ENCODE data around the gene PRKG1. TPM values are rescaled to one million over a fixed set of nuclear protein-coding genes. Genes with fewer than 3 reads are reported as not detected.
"Not testable (repeated sequence)": the region's sequence is repeated elsewhere in the genome, so short reads cannot be mapped to it uniquely, and the experiment has no call there.

Gene PRKG1
- total RNA-seq, 1 donor from 2014 or later: 50.2 TPM

DNA sequence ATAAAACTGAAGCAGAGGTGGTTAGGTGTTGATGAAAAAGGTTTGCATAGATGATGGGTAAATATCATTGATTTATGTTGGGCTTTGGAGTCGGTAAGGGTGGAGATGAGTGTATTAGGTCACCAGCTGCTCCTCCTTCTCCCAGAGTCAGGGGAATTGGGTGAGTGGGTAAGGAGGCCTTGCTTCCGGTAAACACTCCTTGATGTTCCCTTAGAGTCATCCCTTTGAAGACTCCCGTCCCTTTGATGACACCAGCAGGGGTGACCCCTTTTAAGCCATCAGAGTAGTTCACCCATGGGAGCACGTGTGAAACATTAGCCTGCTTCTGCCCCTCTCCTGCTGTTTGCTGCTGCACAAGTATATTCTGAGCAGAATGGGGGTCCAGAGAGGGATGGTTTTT lies 1147.6 kb downstream of the PRKG1 start:
- H3K9me3 ChIP-seq: no peaks in the 10 kb centered on the region
- H3K4me3 ChIP-seq: no peak overlapping the region
- intact Hi-C loops (cut with DNase I): no loop called here
- no peak for DNase-seq (ENCODE audit: low spot score in 2 of 2)
- no peaks in the 10 kb centered on the region for H3K27me3 ChIP-seq
- H3K4me1 ChIP-seq: peaks cover 0 to 4% of the 10 kb centered on the region in 2 donors
- TF ChIP-seq, protein P1, sequence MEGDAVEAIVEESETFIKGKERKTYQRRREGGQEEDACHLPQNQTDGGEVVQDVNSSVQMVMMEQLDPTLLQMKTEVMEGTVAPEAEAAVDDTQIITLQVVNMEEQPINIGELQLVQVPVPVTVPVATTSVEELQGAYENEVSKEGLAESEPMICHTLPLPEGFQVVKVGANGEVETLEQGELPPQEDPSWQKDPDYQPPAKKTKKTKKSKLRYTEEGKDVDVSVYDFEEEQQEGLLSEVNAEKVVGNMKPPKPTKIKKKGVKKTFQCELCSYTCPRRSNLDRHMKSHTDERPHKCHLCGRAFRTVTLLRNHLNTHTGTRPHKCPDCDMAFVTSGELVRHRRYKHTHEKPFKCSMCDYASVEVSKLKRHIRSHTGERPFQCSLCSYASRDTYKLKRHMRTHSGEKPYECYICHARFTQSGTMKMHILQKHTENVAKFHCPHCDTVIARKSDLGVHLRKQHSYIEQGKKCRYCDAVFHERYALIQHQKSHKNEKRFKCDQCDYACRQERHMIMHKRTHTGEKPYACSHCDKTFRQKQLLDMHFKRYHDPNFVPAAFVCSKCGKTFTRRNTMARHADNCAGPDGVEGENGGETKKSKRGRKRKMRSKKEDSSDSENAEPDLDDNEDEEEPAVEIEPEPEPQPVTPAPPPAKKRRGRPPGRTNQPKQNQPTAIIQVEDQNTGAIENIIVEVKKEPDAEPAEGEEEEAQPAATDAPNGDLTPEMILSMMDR (IDR thresholded peaks at IDR 0.05): no peak
- no peaks in the 10 kb centered on the region for H3K36me3 ChIP-seq
- H3K27ac ChIP-seq: no peak overlapping the region

DNA sequence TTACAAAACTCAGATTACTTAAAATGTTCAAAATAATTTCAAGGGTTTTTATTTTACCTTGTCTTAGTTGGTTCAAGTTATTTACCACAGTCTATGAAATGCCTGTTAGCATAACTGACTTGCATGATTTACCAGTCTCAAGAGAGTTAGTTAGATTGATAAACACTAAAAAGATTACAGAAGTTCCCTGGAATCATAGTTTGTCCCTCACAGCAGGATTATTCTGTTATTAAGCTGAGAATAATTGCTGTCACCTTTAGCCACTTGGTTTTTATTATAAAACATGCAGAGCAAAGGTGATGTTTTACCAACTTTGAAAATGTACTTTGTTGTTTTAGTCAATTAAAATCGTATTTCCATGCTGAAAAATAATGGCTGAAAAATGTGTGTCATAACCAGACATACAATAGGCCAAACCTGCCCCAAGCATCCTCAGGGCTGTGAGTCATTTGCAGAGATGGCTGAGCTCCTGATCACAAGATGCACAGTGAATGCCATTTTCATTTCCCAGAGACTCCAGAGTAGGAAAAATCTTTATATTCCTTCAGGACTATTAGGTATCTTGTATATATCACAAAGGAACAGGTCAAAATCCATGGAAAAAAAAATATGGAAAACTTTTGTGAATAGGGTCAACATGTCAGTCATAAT lies 1152.0 kb downstream of the PRKG1 start:
- no peaks in the 10 kb centered on the region for H3K27me3 ChIP-seq

DNA sequence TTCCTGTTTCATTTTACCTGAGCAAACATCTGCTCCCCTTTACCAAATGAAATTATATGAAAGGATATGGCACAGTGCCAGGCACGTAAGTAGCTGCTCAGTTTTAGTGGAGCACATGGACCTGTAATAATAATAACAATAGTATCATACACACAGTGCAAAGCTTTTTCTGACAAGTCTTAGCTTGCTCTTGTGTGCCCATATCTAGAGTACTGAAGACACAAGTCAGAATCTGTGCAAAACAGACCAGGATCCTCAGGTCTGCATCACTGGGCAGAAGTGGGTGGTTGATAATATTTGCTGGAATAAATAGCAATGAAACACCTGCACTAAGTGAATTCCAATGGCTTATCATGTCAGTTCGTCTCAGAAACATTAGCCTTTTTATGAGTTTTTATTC lies 1154.3 kb downstream of the PRKG1 start:
- Histone ChIP-seq H3K27me3 (no peaks in the 10 kb centered on the region), H3K36me3 (no peaks in the 10 kb centered on the region), H3K27ac (no peak overlapping the region), H3K4me1 (peaks cover 0 to 7% of the 10 kb centered on the region in 2 donors), H3K4me3 (no peak overlapping the region), H3K9me3 (no peaks in the 10 kb centered on the region)
- TF ChIP-seq, protein P1 (IDR thresholded peaks at IDR 0.05): no peak
- no peak for DNase-seq (ENCODE audit: low spot score in 2 of 2)
- intact Hi-C loops (cut with DNase I): no loop called here

More for the DNA sequence above, 1152.0 kb downstream of the PRKG1 start:
- Histone ChIP-seq H3K4me1 (peaks cover 0 to 4% of the 10 kb centered on the region in 2 donors), H3K9me3 (no peaks in the 10 kb centered on the region), H3K27ac (peak overlapping the region in 1 of 2 donors; percentile 13), H3K36me3 (no peaks in the 10 kb centered on the region), H3K4me3 (no peak overlapping the region)
- DNase-seq (ENCODE audit: low spot score in 2 of 2): no peak
- intact Hi-C loops (cut with DNase I): no loop called here
- TF ChIP-seq, protein P1 (IDR thresholded peaks at IDR 0.05): no peak

DNA sequence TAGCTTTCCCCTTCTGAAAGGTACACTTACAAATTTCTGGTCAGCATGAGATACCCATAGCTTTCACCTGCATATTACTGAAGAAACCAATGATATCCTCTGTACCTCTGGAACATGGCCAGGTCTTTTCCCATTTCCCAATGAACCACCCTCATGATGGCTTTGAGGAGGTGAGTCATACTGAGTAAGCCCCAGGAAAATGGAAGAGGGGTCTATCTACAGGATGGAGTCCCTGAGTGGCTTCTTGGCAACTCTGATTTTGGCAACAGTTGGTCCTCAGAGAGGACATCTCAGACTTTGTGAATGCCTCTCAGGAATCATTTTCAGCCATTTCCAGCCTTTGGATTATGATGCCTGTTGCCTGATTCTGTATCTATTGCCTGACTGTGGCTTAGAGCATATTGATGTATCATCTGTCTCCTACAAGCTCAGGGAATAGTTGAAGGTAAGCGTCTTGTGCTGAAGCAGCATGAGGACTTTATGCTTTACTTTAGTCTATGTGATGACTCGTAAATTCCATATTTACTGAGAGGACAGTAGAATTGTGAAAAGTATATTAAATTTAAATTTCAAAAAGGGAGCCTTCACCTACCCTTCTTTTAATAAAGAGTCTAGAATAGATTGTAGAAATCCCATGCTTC lies 1155.1 kb downstream of the PRKG1 start:
- Histone ChIP-seq H3K27ac (no peak overlapping the region), H3K4me3 (no peak overlapping the region), H3K36me3 (no peaks in the 10 kb centered on the region), H3K9me3 (no peaks in the 10 kb centered on the region), H3K27me3 (no peaks in the 10 kb centered on the region), H3K4me1 (peaks cover 0 to 7% of the 10 kb centered on the region in 2 donors)
- TF ChIP-seq, protein P1 (IDR thresholded peaks at IDR 0.05): no peak
- intact Hi-C loops (cut with DNase I): no loop called here
- no peak for DNase-seq (ENCODE audit: low spot score in 2 of 2)

DNA sequence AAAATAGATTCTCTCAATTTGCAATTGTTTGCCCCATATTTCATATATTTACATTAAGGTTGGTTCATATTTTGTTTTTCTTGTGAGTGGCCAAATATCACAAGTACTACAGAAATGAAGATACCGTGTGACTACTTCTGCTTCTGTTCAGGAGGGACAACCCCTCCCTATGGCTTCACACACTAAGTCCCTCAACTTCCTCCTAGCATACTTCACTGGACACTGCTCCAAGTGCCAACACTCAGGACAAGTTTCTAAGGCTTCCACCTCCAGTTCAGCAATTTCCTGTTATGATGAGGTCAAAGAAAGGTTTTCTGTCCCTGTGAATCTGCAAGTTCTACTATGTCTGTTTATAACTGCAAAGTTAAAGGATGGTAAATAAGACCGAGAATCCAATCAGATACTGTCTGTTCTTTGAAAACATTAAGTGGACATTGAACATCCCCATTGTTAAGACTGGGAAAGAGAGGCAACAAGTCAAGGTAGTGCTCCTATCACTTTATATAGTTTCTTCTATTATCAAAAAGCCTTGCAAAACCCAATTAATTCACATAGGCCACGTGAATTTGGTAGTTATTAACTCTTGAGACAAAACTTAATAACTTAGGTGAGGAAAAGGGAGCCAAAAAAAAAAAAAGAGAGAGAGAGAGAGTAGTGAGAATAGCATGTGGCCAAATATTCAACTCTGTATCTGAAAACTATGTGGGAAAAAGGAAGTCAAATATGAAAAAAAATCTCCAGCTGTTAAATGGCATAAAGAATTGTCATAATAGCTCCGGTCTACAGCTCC lies 1158.5 kb downstream of the PRKG1 start:
- intact Hi-C loops (cut with DNase I): no loop called here
- peak overlapping the region in 1 of 2 donors; percentile 29 for H3K4me3 ChIP-seq
- DNase-seq (ENCODE audit: low spot score in 2 of 2): no peak

DNA sequence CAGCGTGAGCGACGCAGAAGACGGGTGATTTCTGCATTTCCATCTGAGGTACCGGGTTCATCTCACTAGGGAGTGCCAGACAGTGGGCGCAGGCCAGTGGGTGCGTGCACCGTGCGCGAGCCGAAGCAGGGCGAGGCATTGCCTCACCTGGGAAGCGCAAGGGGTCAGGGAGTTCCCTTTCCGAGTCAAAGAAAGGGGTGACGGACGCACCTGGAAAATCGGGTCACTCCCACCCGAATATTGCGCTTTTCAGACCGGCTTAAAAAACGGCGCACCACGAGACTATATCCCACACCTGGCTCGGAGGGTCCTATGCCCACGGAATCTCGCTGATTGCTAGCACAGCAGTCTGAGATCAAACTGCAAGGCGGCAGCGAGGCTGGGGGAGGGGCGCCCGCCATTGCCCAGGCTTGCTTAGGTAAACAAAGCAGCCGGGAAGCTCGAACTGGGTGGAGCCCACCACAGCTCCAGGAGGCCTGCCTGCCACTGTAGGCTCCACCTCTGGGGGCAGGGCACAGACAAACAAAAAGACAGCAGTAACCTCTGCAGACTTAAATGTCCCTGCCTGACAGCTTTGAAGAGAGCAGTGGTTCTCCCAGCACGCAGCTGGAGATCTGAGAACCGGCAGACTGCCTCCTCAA lies 1159.2 kb downstream of the PRKG1 start:
- H3K4me1 ChIP-seq; H3K27me3 ChIP-seq; DNase-seq (ENCODE audit: low spot score in 2 of 2); H3K9me3 ChIP-seq; H3K27ac ChIP-seq; intact Hi-C loops (cut with DNase I); H3K36me3 ChIP-seq: not testable (repeated sequence)
- peak overlapping the region in 1 of 2 donors; percentile 29 for H3K4me3 ChIP-seq

More for the DNA sequence above, 1158.5 kb downstream of the PRKG1 start:
- H3K4me1 ChIP-seq: peaks cover 0 to 3% of the 10 kb centered on the region in 2 donors
- no peaks in the 10 kb centered on the region for H3K36me3 ChIP-seq
- H3K27me3 ChIP-seq: no peaks in the 10 kb centered on the region
- H3K9me3 ChIP-seq: no peaks in the 10 kb centered on the region
- no peak overlapping the region for H3K27ac ChIP-seq
- TF ChIP-seq, protein P1 (IDR thresholded peaks at IDR 0.05): no peak
